CD8-positive, alpha-beta memory T cell (primary cell): ENCODE measurements around the gene DNASE1L2. TPM values are rescaled to one million over a fixed set of nuclear protein-coding genes. Genes with fewer than 3 reads are reported as not detected.

Source experiments
- CTCF ChIA-PET: fragments of 350-600 bp; sonication (Branson Sonifier 250); formaldehyde crosslinking; loops from one replicate; lab custom pipeline; 2021; ENCODE audit warnings: antibody characterized with exemption; lab: Charles Lee
- POLR2A ChIA-PET: fragments of 350-600 bp; sonication (Branson Sonifier 250); formaldehyde crosslinking; loops from one replicate; lab custom pipeline; 2021; ENCODE audit warnings: antibody characterized with exemption; lab: Charles Lee
- DNase-seq, 5 donors: peaks; one replicate each; pipeline versions ENCODE4 v3.0.0 to v3.0.0-alpha.2; 2020 to 2022; ENCODE audit warnings: mixed read lengths in 1 of 5
- H3K27ac ChIP-seq: one replicate; pipeline ENCODE4 v1.7.0; 2013; ENCODE audit warnings: low read depth, mild to moderate bottlenecking, low read length, moderate library complexity
- H3K27me3 ChIP-seq: 2 replicates; pipeline ENCODE4 v1.7.0; 2013; ENCODE audit warnings: low read length, mild to moderate bottlenecking; ENCODE audit not compliant: insufficient read depth, poor library complexity, severe bottlenecking
- H3K36me3 ChIP-seq: 2 replicates; pipeline ENCODE4 v1.7.0; 2013; ENCODE audit warnings: mild to moderate bottlenecking, low read length, moderate library complexity; ENCODE audit not compliant: insufficient read depth
- H3K4me1 ChIP-seq: 2 replicates; pipeline ENCODE4 v1.7.0; 2013; ENCODE audit warnings: mild to moderate bottlenecking, low read length, moderate library complexity; ENCODE audit not compliant: insufficient read depth
- H3K4me3 ChIP-seq: 2 replicates; pipeline ENCODE4 v1.7.0; 2013; ENCODE audit warnings: mild to moderate bottlenecking, low read length
- H3K9me3 ChIP-seq: 2 replicates; pipeline ENCODE4 v1.7.0; 2013; ENCODE audit warnings: mild to moderate bottlenecking, low read length
- H3K27ac Mint-ChIP-seq, 8 donors: one replicate each; pipeline ENCODE4 v1.8.0; 2020 to 2021; ENCODE audit warnings: mixed read lengths in 8 of 8, mild to moderate bottlenecking in 6 of 8, inconsistent platforms in 3 of 8, moderate library complexity in 3 of 8
- H3K27me3 Mint-ChIP-seq, 2 donors: one replicate each; pipeline ENCODE4 v1.8.0; 2020 to 2021; ENCODE audit warnings: mixed read lengths in 2 of 2, mild to moderate bottlenecking in 1 of 2, moderate library complexity in 1 of 2
- H3K36me3 Mint-ChIP-seq, 3 donors: one replicate each; pipeline ENCODE4 v1.8.0; 2020 to 2021; ENCODE audit warnings: mixed read lengths in 3 of 3, inconsistent platforms in 1 of 3, mild to moderate bottlenecking in 1 of 3
- H3K4me1 Mint-ChIP-seq, 3 donors: one replicate each; pipeline ENCODE4 v1.8.0; 2020 to 2021; ENCODE audit warnings: mixed read lengths in 3 of 3, inconsistent platforms in 1 of 3, mild to moderate bottlenecking in 1 of 3
- H3K4me3 Mint-ChIP-seq, 7 donors: one replicate each; pipeline ENCODE4 v1.8.0; 2020 to 2021; ENCODE audit warnings: mixed read lengths in 7 of 7, mild to moderate bottlenecking in 6 of 7, moderate library complexity in 4 of 7, inconsistent platforms in 2 of 7
- H3K9me3 Mint-ChIP-seq, 5 donors: one replicate each; pipeline ENCODE4 v1.8.0; 2020 to 2022; ENCODE audit warnings: mixed read lengths in 5 of 5, mild to moderate bottlenecking in 3 of 5, moderate library complexity in 2 of 5, inconsistent platforms in 1 of 5
- polyA plus RNA-seq: library from polyadenylated mRNA; unstranded; fragments of 300-500 nt; fragmentation: Illumina TruSeq; gene quantifications from one replicate; pipeline ENCODE4 v1.2.3, GENCODE V29; 2021
- total RNA-seq, 2 experiments: library from RNA; stranded (reverse); gene quantifications; one replicate each; pipeline ENCODE4 v1.2.3, GENCODE V29; 2021

Gene DNASE1L2
- total and polyA plus RNA-seq, 3 experiments from 2014 or later: 1.4 to 1.5 TPM; not detected in 1

- H3K27ac ChIP-seq: no peak overlapping the region
- CTCF ChIA-PET: interaction anchor here (0.9 to 1.3 kb wide), 3 partner anchors 8 to 84 kb away, joined by 3 read pairs; partner anchors contain the start of gene ECI1
- Mint-ChIP-seq H3K9me3 (no peaks in the 10 kb centered on the region), H3K4me1 (no peaks in the 10 kb centered on the region), H3K27ac (no peak overlapping the region), H3K36me3 (peaks cover 3 to 5% (median 4%) of the 10 kb centered on the region in 3 donors), H3K27me3 (peaks cover 0 to 2% of the 10 kb centered on the region in 2 donors), H3K4me3 (no peak overlapping the region)
- DNase-seq: no peak
- no peaks in the 10 kb centered on the region for H3K4me1 ChIP-seq
- H3K9me3 ChIP-seq: no peaks in the 10 kb centered on the region
- POLR2A ChIA-PET: no interaction called here
- no peaks in the 10 kb centered on the region for H3K27me3 ChIP-seq
- no peak overlapping the region for H3K4me3 ChIP-seq
- H3K36me3 ChIP-seq: no peaks in the 10 kb centered on the region
Measured at GRCh38 chr16:2278956-2279800, 42.9 kb downstream of the DNASE1L2 start.

GRCh38 chr16:2280461-2280860 lies 44.2 kb downstream of the DNASE1L2 start:
- no peak overlapping the region for H3K4me3 Mint-ChIP-seq
- no peak overlapping the region for H3K27ac ChIP-seq
- ChIA-PET CTCF (interaction anchor here (1.2 kb wide), 1 partner anchor 29 kb away, joined by 3 read pairs; the partner anchor contains the start of gene ECI1), POLR2A (interaction anchor here (0.5 kb wide), 1 partner anchor 98 kb away, joined by 3 read pairs; no protein-coding TSS in a partner anchor)
- H3K27me3 ChIP-seq: no peaks in the 10 kb centered on the region
- H3K27me3 Mint-ChIP-seq: peaks cover 0 to 2% of the 10 kb centered on the region in 2 donors
- H3K9me3 Mint-ChIP-seq: no peaks in the 10 kb centered on the region
- no peak overlapping the region for H3K27ac Mint-ChIP-seq
- no peak overlapping the region for H3K4me3 ChIP-seq
- peaks cover 3 to 6% (median 4%) of the 10 kb centered on the region in 3 donors for H3K36me3 Mint-ChIP-seq
- no peak for DNase-seq
- no peaks in the 10 kb centered on the region for H3K4me1 Mint-ChIP-seq
- no peaks in the 10 kb centered on the region for H3K4me1 ChIP-seq
- H3K9me3 ChIP-seq: no peaks in the 10 kb centered on the region
- H3K36me3 ChIP-seq: no peaks in the 10 kb centered on the region

GRCh38 chr16:2280981-2281542 lies 44.8 kb downstream of the DNASE1L2 start:
- Mint-ChIP-seq H3K36me3 (peaks cover 3 to 6% (median 4%) of the 10 kb centered on the region in 3 donors), H3K27me3 (peaks cover 0 to 2% of the 10 kb centered on the region in 2 donors), H3K4me1 (no peaks in the 10 kb centered on the region), H3K27ac (peak overlapping the region in 1 of 8 donors; percentile 85), H3K9me3 (no peaks in the 10 kb centered on the region), H3K4me3 (no peak overlapping the region)
- CTCF ChIA-PET: interaction anchor here (1.2 kb wide), 1 partner anchor 29 kb away, joined by 3 read pairs; the partner anchor contains the start of gene ECI1
- H3K4me3 ChIP-seq: no peak overlapping the region
- no peak overlapping the region for H3K27ac ChIP-seq
- DNase-seq: no peak
- no peaks in the 10 kb centered on the region for H3K36me3 ChIP-seq
- POLR2A ChIA-PET: interaction anchor here (0.5 kb wide), 1 partner anchor 97 kb away, joined by 3 read pairs; no protein-coding TSS in a partner anchor
- no peaks in the 10 kb centered on the region for H3K27me3 ChIP-seq
- no peaks in the 10 kb centered on the region for H3K9me3 ChIP-seq
- H3K4me1 ChIP-seq: no peaks in the 10 kb centered on the region

- CTCF ChIA-PET: no interaction called here
- peaks cover 0 to 2% of the 10 kb centered on the region in 2 donors for H3K27me3 Mint-ChIP-seq
- H3K9me3 Mint-ChIP-seq: no peaks in the 10 kb centered on the region
Measured at GRCh38 chr16:2282262-2282661, 46.0 kb downstream of the DNASE1L2 start.

GRCh38 chr16:2282866-2283555 lies 46.8 kb downstream of the DNASE1L2 start:
- no peak for DNase-seq
- H3K36me3 ChIP-seq: no peaks in the 10 kb centered on the region
- Mint-ChIP-seq H3K4me1 (no peaks in the 10 kb centered on the region), H3K4me3 (no peak overlapping the region), H3K27ac (no peak overlapping the region), H3K27me3 (peaks cover 0 to 2% of the 10 kb centered on the region in 2 donors), H3K9me3 (no peaks in the 10 kb centered on the region), H3K36me3 (peaks cover 3 to 11% (median 4%) of the 10 kb centered on the region in 3 donors)
- POLR2A ChIA-PET: no interaction called here
- H3K27ac ChIP-seq: no peak overlapping the region
- H3K27me3 ChIP-seq: no peaks in the 10 kb centered on the region
- CTCF ChIA-PET: no interaction called here
- H3K4me1 ChIP-seq: no peaks in the 10 kb centered on the region
- no peak overlapping the region for H3K4me3 ChIP-seq
- H3K9me3 ChIP-seq: no peaks in the 10 kb centered on the region

More at GRCh38 chr16:2282262-2282661, 46.0 kb downstream of the DNASE1L2 start:
- H3K27ac Mint-ChIP-seq: no peak overlapping the region
- H3K36me3 Mint-ChIP-seq: peaks cover 3 to 6% (median 4%) of the 10 kb centered on the region in 3 donors
- H3K4me1 ChIP-seq: no peaks in the 10 kb centered on the region
- no peak overlapping the region for H3K27ac ChIP-seq
- POLR2A ChIA-PET: no interaction called here
- H3K36me3 ChIP-seq: no peaks in the 10 kb centered on the region
- H3K4me3 Mint-ChIP-seq: no peak overlapping the region
- H3K4me1 Mint-ChIP-seq: no peaks in the 10 kb centered on the region
- no peaks in the 10 kb centered on the region for H3K9me3 ChIP-seq
- no peak overlapping the region for H3K4me3 ChIP-seq
- no peak for DNase-seq
- no peaks in the 10 kb centered on the region for H3K27me3 ChIP-seq

GRCh38 chr16:2284001-2284770 lies 47.9 kb downstream of the DNASE1L2 start:
- peaks cover 0 to 2% of the 10 kb centered on the region in 2 donors for H3K27me3 Mint-ChIP-seq
- H3K4me1 Mint-ChIP-seq: no peaks in the 10 kb centered on the region
- no peaks in the 10 kb centered on the region for H3K4me1 ChIP-seq
- H3K4me3 ChIP-seq: no peak overlapping the region
- DNase-seq: no peak
- H3K9me3 Mint-ChIP-seq: no peaks in the 10 kb centered on the region
- H3K36me3 Mint-ChIP-seq: peaks cover 3 to 11% (median 4%) of the 10 kb centered on the region in 3 donors
- H3K4me3 Mint-ChIP-seq: no peak overlapping the region
- ChIA-PET POLR2A (no interaction called here), CTCF (no interaction called here)
- H3K9me3 ChIP-seq: no peaks in the 10 kb centered on the region
- no peak overlapping the region for H3K27ac Mint-ChIP-seq
- no peaks in the 10 kb centered on the region for H3K27me3 ChIP-seq
- H3K27ac ChIP-seq: no peak overlapping the region
- no peaks in the 10 kb centered on the region for H3K36me3 ChIP-seq

GRCh38 chr16:2284797-2285576 lies 48.7 kb downstream of the DNASE1L2 start:
- Histone ChIP-seq H3K4me3 (no peak overlapping the region), H3K4me1 (no peaks in the 10 kb centered on the region), H3K27ac (no peak overlapping the region), H3K27me3 (no peaks in the 10 kb centered on the region), H3K36me3 (no peaks in the 10 kb centered on the region), H3K9me3 (no peaks in the 10 kb centered on the region)
- H3K27me3 Mint-ChIP-seq: peaks cover 0 to 2% of the 10 kb centered on the region in 2 donors
- no peak for DNase-seq
- H3K36me3 Mint-ChIP-seq: peaks cover 3 to 10% (median 4%) of the 10 kb centered on the region in 3 donors
- no peaks in the 10 kb centered on the region for H3K9me3 Mint-ChIP-seq
- ChIA-PET CTCF (no interaction called here), POLR2A (no interaction called here)
- H3K27ac Mint-ChIP-seq: no peak overlapping the region
- H3K4me1 Mint-ChIP-seq: no peaks in the 10 kb centered on the region
- no peak overlapping the region for H3K4me3 Mint-ChIP-seq
